Thyroid gland (tissue), 4 donors: Measurements from ENCODE around the gene CDHR3.

Experiments
- CTCF ChIP-seq, 6 experiments: fragments of 200-600 bp in 3 of 6; fragments of 450-650 bp in 3 of 6; sonication (generic) in 3 of 6; IDR thresholded peaks; one replicate each; pipeline ENCODE4 v1.5.1; 2016 to 2019; ENCODE audit warnings: antibody characterized with exemption in 6 of 6, mild to moderate bottlenecking in 2 of 6, inconsistent platforms in 1 of 6, moderate library complexity in 1 of 6
- POLR2A ChIP-seq, 2 donors: fragments of 450-650 bp; IDR thresholded peaks; one replicate each; pipeline ENCODE4 v1.6.1; 2017; ENCODE audit warnings: antibody characterized with exemption in 2 of 2, mild to moderate bottlenecking in 2 of 2, moderate library complexity in 1 of 2

GRCh38 chr7:106047818-106048705 is 85.0 kb downstream of the CDHR3 start:
- TF ChIP-seq CTCF (IDR thresholded peaks at IDR 0.05) (no peak), POLR2A (IDR thresholded peaks at IDR 0.05) (no peak)
